HG03135 (cell line): Measurements from ENCODE around the gene LKAAEAR1.

Experiments used
- ATAC-seq: cut with Tn5 transposase; IDR thresholded peaks from one replicate; pipeline ENCODE4 v1.9.1; 2021; ENCODE audit warnings: mild to moderate bottlenecking, moderate library complexity; ENCODE audit not compliant: unreplicated experiment

The LKAAEAR1 gene

GRCh38 chr20:64068386-64069208 is 15.6 kb downstream of the LKAAEAR1 start:
- no peak for ATAC-seq

- no peak for ATAC-seq
Observed at GRCh38 chr20:64067733-64068307, 16.4 kb downstream of the LKAAEAR1 start.

DNA sequence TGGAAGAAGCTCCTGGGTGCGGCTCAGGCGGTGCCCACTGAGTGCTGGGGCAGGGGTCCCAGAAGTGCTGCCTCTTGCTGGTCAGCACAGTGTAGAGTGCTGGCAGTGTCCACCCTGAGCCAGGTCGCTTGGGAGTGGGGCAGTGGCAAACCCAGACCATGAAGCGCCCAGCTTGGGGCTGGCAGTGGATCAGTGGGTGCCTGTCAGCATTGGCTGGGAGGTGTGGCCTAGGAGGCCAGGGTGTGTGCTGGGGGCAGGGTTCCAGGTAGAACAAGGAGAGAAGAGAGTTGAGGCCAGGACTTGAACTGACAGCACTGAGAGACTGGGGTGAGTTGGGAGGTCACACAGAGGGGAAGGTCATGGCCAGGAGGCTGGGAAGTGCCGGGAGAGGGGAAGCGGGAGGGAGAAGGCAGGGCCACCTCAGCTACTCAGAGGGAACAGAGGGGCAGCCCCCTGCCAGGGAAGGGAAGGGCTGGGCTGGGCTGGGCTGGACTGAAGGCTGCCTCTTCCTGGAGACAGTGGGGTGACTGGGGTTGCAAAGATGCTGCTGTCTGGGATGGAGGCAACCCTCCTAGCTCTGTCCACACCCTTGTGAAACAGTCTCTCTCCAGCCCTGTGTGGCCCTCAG is 17.1 kb downstream of the LKAAEAR1 start:
- ATAC-seq: no peak

DNA sequence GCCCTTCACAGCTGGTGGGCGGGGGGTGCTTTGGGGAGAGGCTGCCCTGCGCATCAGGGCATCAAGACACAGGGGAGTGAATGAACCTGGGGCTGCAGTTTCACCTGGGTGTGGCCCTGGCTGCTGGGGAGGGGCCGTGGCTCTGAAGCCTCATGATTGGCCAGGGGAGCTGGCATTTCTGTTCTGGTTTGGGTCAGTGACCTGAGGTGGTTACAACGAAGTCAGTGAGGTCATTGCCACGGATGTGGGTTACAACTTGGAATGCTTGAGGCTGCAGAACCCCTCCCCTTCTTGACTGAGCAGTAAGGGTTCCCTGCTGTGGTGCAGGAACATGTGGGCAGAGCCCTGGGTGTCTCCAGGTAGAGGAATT is 18.2 kb downstream of the LKAAEAR1 start:
- peak; percentile 44 for ATAC-seq

- ATAC-seq: no peak
Observed at GRCh38 chr20:64065062-64065973, 18.9 kb downstream of the LKAAEAR1 start.

DNA sequence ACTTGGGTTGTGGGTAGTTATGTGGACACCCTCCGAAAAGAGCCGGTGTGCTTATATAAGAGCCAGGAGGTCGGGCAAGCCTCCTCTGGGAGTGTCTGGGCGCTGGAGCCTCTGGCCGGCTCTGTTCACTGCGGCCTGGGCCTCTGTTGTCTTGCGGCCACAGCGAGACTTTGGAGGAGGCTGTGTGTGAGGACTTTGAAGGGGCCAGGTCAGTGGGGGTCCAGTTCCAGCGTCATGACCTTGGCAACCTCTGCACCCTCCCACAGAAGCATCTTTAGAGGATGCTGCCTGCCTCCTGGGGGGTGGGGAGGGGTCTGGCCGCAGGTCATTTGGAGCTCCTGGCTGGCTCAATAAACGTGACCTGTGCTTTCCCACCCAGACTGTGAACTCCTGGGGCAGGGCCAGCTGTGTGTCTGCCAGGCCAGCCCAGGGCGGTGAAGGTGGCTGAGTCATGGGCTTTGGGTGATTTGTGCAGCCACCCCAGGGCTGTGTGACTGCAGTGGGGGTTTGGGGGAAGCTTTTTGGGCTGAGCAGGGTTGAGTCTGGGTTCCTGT is 20.0 kb downstream of the LKAAEAR1 start:
- ATAC-seq: no peak

DNA sequence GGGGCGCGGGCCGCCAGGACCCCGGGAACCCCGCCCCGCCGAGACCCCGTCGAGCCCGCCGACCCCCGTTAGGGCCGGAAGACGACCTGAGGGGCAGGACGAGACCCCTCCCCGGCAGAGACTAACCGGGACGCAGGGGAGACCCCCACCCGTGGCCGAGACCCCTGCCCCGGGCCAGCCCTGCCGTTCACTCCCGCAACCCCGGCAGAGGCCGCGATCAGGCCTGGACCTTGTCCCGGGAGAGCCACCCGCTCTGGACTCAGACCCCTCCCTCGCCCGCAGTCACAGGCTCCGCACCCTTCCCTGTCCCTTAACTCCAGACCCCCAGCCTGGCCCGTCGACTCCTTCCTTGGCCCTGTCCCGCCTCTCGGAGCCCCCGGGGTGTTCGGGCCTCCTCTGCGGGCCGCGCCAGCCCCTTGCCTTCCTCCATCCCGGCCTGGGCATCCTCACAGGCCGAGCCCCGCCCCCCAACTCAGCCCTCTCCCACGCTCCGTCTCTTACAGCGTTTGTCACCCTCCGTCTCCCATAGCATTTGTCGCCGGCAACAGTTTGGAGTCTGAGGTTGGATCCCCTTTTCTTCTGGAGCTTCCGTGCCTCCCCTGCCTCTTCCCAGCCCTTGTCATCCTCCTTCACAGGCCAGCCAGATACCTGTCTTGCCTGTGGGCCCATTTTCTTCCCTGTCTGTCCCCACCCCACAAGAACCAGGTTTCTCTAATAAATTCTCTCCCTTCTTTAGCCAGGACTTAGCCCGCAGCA is 20.6 kb downstream of the LKAAEAR1 start:
- no peak for ATAC-seq

- peak; percentile 69 for ATAC-seq
Observed at GRCh38 chr20:64062596-64063388, 21.4 kb downstream of the LKAAEAR1 start, which contains the start of gene TCEA2. TCEA2 (plus strand) TSS chr20:64063198; CDS start chr20:64063313, 115 bp downstream.

DNA sequence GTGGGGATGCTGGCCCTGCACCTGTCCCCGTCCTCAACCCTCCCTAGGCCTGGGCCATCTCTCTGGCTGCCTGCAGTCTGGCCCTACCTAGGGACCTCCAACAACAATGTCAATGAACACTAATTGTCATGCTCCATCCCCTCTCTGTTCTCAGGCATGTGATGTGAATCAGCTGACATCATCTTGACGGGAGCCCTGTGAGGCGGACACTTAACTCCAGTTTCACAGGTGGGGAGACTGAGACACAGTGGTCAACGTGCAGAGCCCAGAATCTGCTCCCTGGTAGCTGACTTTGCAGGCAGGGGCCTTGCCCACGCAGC is 22.0 kb downstream of the LKAAEAR1 start:
- no peak for ATAC-seq

DNA sequence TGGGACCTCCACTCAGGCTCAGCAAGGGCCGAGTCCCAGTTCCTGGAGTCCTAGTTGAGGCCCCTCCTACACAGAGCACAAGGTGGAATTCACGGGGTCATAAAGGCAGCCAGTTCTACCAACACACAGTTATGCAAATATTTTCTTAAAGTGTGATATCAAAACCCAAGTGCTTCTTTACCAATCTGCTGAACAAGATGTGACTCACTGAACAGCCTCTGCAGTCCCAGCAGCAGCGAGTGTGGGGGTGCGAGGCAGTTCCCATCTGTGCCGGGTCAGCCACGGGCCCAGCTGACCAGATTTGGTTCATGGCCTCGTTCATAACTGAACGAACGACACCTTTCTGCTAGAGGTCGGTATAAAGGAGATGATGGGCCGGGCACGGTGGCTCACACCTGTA is 25.7 kb downstream of the LKAAEAR1 start:
- no peak for ATAC-seq

- ATAC-seq: no peak
Observed at GRCh38 chr20:64057628-64058498, 26.3 kb downstream of the LKAAEAR1 start.

DNA sequence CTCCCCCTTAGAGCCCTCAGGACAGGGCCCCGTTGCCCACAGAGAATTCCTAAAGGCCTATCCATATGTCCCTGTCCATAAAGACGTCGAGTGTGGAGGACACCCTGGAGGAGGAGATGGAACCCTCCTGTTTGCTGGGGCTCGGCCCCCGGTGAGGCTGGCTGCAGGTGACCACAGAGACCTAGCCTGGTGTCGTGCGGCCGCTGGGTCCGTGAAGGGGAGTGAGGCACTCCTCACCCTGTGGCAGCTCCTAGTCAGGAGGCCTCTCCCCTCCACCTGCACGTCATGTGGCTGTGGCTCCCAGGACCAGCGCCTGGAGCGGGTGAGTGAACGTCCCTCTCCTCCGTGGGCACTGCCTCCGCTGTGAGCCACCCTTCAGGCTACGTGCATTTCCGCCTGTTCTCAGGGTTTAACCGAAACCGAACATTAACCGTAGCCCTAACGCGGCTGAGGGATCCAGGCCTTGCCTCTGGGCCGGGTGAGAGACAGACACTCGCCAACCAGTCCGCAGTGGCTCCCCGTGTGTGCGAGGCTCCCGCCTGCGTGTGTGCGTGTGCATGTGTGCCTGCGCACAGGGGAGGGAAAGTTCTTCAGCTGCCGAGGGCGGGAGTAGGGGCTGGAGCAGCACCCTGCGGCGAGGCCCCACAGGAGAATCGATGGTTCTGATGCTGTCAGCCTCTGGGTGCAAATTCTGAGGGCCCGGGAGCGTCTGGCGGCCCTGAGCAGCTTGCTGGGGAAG is 27.1 kb downstream of the LKAAEAR1 start:
- ATAC-seq: no peak

DNA sequence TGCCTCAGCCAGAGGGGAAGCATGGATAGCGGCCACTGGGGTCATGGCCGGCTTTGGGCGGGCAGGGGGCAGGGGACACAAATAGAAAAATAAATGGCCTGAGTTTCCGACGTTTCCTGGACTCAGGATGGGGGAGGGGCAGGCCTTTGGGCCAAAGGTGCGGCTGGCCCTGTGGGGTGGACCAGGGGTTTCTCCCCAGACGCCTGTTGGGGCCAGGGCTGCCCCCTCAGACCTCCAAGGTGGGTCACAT is 27.6 kb downstream of the LKAAEAR1 start:
- no peak for ATAC-seq

- ATAC-seq: no peak
Observed at GRCh38 chr20:64055893-64056638, 28.1 kb downstream of the LKAAEAR1 start.

DNA sequence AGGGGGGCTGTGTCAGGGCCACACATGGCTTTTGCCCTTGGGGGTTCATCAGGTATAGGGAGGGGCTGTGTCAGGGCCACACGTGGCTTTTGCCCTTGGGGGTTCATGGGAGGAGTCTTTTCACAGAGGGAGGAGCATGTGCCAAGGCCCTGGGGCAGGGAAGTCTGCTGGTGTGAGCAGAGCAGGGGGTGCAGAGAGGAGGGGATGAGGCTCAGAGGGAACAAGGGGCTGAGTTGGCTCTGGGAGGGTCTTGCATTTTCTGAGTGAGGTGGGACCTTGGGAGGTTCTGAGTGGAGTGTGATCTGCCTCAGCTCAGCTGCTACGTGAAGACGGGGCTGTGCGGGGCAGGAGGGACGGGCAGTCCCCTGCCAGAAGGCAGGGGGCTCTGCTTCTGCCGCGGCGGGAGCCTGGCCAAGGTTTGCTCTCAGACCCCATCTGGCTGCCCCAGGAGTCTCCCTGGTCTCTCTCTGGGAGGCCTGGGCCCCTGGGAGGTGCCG is 28.8 kb downstream of the LKAAEAR1 start:
- ATAC-seq: no peak

GRCh38 chr20:64053841-64054661 is 30.1 kb downstream of the LKAAEAR1 start:
- ATAC-seq: no peak
